HEK293 (cell line): ENCODE results near the gene LAYN.

Experiments used
- TRIM28 ChIP-seq: IDR thresholded peaks from 2 replicates; pipeline ENCODE4 v1.6.1; 2011; ENCODE audit warnings: low read length, control low read depth, borderline replicate concordance
- ZBTB49 ChIP-seq: fragments of 450-650 bp; formaldehyde crosslinking; IDR thresholded peaks from 2 replicates; pipeline ENCODE4 v1.5.1; 2016; ENCODE audit warnings: missing biosample characterization, missing genetic modification characterization, low read depth
- ZFP3 ChIP-seq: fragments of 450-650 bp; formaldehyde crosslinking; IDR thresholded peaks from 2 replicates; pipeline ENCODE4 v1.5.1; 2016; ENCODE audit warnings: low read depth, missing biosample characterization, missing genetic modification characterization
- ZNF48 ChIP-seq: fragments of 450-650 bp; formaldehyde crosslinking; IDR thresholded peaks from 2 replicates; pipeline ENCODE4 v1.5.1; 2016; ENCODE audit warnings: missing biosample characterization, missing genetic modification characterization
- ZNF621 ChIP-seq: fragments of 450-650 bp; formaldehyde crosslinking; IDR thresholded peaks from 2 replicates; pipeline ENCODE4 v1.5.1; 2017; ENCODE audit warnings: missing biosample characterization, missing genetic modification characterization
- ZNF660 ChIP-seq: fragments of 450-650 bp; IDR thresholded peaks from 2 replicates; pipeline ENCODE4 v1.5.1; 2018; ENCODE audit warnings: missing biosample characterization, mild to moderate bottlenecking, missing genetic modification characterization
- TF ChIP-seq, protein P1 (sequence below): fragments of 450-650 bp; formaldehyde crosslinking; IDR thresholded peaks from 2 replicates; pipeline ENCODE4 v1.5.1; 2016; ENCODE audit warnings: missing biosample characterization, missing genetic modification characterization

GRCh38 chr11:111523343-111523742 lies 17.2 kb upstream of the LAYN start:
- TF ChIP-seq ZFP3 (tag by site-specific recombination) (no peak), TRIM28 (no peak), ZNF621 (tag by site-specific recombination) (no peak), ZBTB49 (tag by site-specific recombination) (no peak), ZNF48 (tag by site-specific recombination) (no peak), ZNF660 (tag by site-specific recombination) (no peak)
- TF ChIP-seq, protein P1, sequence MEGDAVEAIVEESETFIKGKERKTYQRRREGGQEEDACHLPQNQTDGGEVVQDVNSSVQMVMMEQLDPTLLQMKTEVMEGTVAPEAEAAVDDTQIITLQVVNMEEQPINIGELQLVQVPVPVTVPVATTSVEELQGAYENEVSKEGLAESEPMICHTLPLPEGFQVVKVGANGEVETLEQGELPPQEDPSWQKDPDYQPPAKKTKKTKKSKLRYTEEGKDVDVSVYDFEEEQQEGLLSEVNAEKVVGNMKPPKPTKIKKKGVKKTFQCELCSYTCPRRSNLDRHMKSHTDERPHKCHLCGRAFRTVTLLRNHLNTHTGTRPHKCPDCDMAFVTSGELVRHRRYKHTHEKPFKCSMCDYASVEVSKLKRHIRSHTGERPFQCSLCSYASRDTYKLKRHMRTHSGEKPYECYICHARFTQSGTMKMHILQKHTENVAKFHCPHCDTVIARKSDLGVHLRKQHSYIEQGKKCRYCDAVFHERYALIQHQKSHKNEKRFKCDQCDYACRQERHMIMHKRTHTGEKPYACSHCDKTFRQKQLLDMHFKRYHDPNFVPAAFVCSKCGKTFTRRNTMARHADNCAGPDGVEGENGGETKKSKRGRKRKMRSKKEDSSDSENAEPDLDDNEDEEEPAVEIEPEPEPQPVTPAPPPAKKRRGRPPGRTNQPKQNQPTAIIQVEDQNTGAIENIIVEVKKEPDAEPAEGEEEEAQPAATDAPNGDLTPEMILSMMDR, result no peak
